WTC11 (cell line): ENCODE measurements around the gene SLC44A1. TPM values are rescaled to one million over a fixed set of nuclear protein-coding genes. Genes with fewer than 3 reads are reported as not detected.

Experiments
- ATF2 ChIP-seq: sonication (generic); formaldehyde crosslinking; IDR thresholded peaks from 2 replicates; pipeline ENCODE4 v1.8.1; 2022; ENCODE audit warnings: low read depth, missing genetic modification reagents, borderline replicate concordance
- CREB1 ChIP-seq: sonication (generic); formaldehyde crosslinking; IDR thresholded peaks from 2 replicates; pipeline ENCODE4 v1.8.0; 2023; ENCODE audit warnings: mild to moderate bottlenecking, missing genetic modification reagents
- ETV6 ChIP-seq: sonication (generic); formaldehyde crosslinking; IDR thresholded peaks from 2 replicates; pipeline ENCODE4 v1.8.1; 2022; ENCODE audit warnings: mild to moderate bottlenecking, missing genetic modification reagents
- FOXJ3 ChIP-seq: sonication (generic); formaldehyde crosslinking; IDR thresholded peaks from 2 replicates; pipeline ENCODE4 v1.9.0; 2021; ENCODE audit warnings: missing genetic modification reagents, mild to moderate bottlenecking, borderline replicate concordance
- FOXK1 ChIP-seq: sonication (generic); formaldehyde crosslinking; IDR thresholded peaks from 2 replicates; pipeline ENCODE4 v1.8.0; 2022; ENCODE audit warnings: mild to moderate bottlenecking, moderate library complexity, missing genetic modification reagents
- GABPB1 ChIP-seq: sonication (generic); formaldehyde crosslinking; IDR thresholded peaks from 2 replicates; pipeline ENCODE4 v1.8.1; 2023; ENCODE audit warnings: mild to moderate bottlenecking, missing genetic modification reagents
- GRHL2 ChIP-seq: fragments of 250-450 bp; sonication (Bioruptor Pico); IDR thresholded peaks from 2 replicates; pipeline ENCODE4 v1.8.0; 2022; ENCODE audit warnings: mild to moderate bottlenecking, moderate library complexity; ENCODE audit not compliant: insufficient replicate concordance, severe bottlenecking
- IRF2 ChIP-seq: sonication (generic); formaldehyde crosslinking; IDR thresholded peaks from 2 replicates; pipeline ENCODE4 v1.8.0; 2022; ENCODE audit warnings: low read depth, missing genetic modification reagents, borderline replicate concordance
- NR1H2 ChIP-seq: sonication (generic); formaldehyde crosslinking; IDR thresholded peaks from 2 replicates; pipeline ENCODE4 v1.9.0; 2021; ENCODE audit warnings: mild to moderate bottlenecking, moderate library complexity, missing genetic modification reagents
- PRDM15 ChIP-seq: sonication (generic); formaldehyde crosslinking; IDR thresholded peaks from 2 replicates; pipeline ENCODE4 v1.8.0; 2022; ENCODE audit warnings: missing genetic modification reagents
- RELA ChIP-seq: sonication (generic); formaldehyde crosslinking; IDR thresholded peaks from 2 replicates; pipeline ENCODE4 v1.8.1; 2022; ENCODE audit warnings: missing genetic modification reagents, mild to moderate bottlenecking, borderline replicate concordance
- SOX15 ChIP-seq: fragments of 250-450 bp; sonication (Bioruptor Pico); IDR thresholded peaks from 2 replicates; pipeline ENCODE4 v1.9.0; 2021; ENCODE audit warnings: mild to moderate bottlenecking
- TCF7 ChIP-seq: sonication (generic); formaldehyde crosslinking; IDR thresholded peaks from 2 replicates; pipeline ENCODE4 v1.8.0; 2022; ENCODE audit warnings: mild to moderate bottlenecking, low read depth, missing genetic modification reagents, moderate library complexity
- TEAD1 ChIP-seq: sonication (generic); formaldehyde crosslinking; IDR thresholded peaks from 2 replicates; pipeline ENCODE4 v1.8.0; 2022; ENCODE audit warnings: mild to moderate bottlenecking, missing genetic modification reagents
- TP53 ChIP-seq: sonication (generic); formaldehyde crosslinking; IDR thresholded peaks from 2 replicates; pipeline ENCODE4 v1.8.1; 2023; ENCODE audit warnings: mild to moderate bottlenecking, missing genetic modification reagents
- USF1 ChIP-seq: sonication (generic); formaldehyde crosslinking; IDR thresholded peaks from 2 replicates; pipeline ENCODE4 v1.8.0; 2022; ENCODE audit warnings: mild to moderate bottlenecking, missing genetic modification reagents
- USF2 ChIP-seq: sonication (generic); formaldehyde crosslinking; IDR thresholded peaks from 2 replicates; pipeline ENCODE4 v1.8.1; 2023; ENCODE audit warnings: mild to moderate bottlenecking, missing genetic modification reagents, moderate library complexity
- ZNF416 ChIP-seq: fragments of 250-450 bp; sonication (Bioruptor Pico); IDR thresholded peaks from 2 replicates; pipeline ENCODE4 v1.9.0; 2021; ENCODE audit warnings: mild to moderate bottlenecking, inconsistent platforms
- ZNF671 ChIP-seq: fragments of 250-450 bp; sonication (Bioruptor Pico); IDR thresholded peaks from 2 replicates; pipeline ENCODE4 v1.8.0; 2021; ENCODE audit warnings: mild to moderate bottlenecking
- total RNA-seq: library from RNA; stranded (reverse); gene quantifications from 3 replicates; pipeline ENCODE4 v1.2.3, GENCODE V29; 2021
- TF ChIP-seq, protein P1 (sequence below): sonication (generic); formaldehyde crosslinking; conservative IDR thresholded peaks from 2 replicates; pipeline ENCODE4 v1.8.1; 2023; ENCODE audit warnings: mild to moderate bottlenecking, low read depth, missing genetic modification reagents, moderate library complexity
- TF ChIP-seq, protein P2 (sequence below): sonication (generic); formaldehyde crosslinking; IDR thresholded peaks from 2 replicates; pipeline ENCODE4 v1.8.1; 2022; ENCODE audit warnings: mild to moderate bottlenecking, moderate library complexity, missing genetic modification reagents
- TF ChIP-seq, protein P3 (sequence below): sonication (generic); formaldehyde crosslinking; IDR thresholded peaks from 2 replicates; pipeline ENCODE4 v1.8.0; 2022; ENCODE audit warnings: mild to moderate bottlenecking, missing genetic modification reagents
- TF ChIP-seq, protein P4 (sequence below): fragments of 250-450 bp; sonication (Bioruptor Pico); IDR thresholded peaks from 2 replicates; pipeline ENCODE4 v1.9.0; 2021; ENCODE audit warnings: mild to moderate bottlenecking, borderline replicate concordance

SLC44A1 gene
- total RNA-seq, 1 experiment from 2014 or later, result 48.9 TPM

GRCh38 chr9:105244003-105244733 lies at the start of gene SLC44A1 (continued):
- TF ChIP-seq, protein P1, sequence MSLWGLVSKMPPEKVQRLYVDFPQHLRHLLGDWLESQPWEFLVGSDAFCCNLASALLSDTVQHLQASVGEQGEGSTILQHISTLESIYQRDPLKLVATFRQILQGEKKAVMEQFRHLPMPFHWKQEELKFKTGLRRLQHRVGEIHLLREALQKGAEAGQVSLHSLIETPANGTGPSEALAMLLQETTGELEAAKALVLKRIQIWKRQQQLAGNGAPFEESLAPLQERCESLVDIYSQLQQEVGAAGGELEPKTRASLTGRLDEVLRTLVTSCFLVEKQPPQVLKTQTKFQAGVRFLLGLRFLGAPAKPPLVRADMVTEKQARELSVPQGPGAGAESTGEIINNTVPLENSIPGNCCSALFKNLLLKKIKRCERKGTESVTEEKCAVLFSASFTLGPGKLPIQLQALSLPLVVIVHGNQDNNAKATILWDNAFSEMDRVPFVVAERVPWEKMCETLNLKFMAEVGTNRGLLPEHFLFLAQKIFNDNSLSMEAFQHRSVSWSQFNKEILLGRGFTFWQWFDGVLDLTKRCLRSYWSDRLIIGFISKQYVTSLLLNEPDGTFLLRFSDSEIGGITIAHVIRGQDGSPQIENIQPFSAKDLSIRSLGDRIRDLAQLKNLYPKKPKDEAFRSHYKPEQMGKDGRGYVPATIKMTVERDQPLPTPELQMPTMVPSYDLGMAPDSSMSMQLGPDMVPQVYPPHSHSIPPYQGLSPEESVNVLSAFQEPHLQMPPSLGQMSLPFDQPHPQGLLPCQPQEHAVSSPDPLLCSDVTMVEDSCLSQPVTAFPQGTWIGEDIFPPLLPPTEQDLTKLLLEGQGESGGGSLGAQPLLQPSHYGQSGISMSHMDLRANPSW (CRISPR knock-in tag), result no peak; the same call in 1 of the 2 replicates
- TF ChIP-seq TEAD1 (CRISPR knock-in tag), result peak; percentile 68
- TF ChIP-seq IRF2 (CRISPR knock-in tag), result no peak
- TF ChIP-seq PRDM15 (CRISPR knock-in tag), result no peak
- TF ChIP-seq RELA (CRISPR knock-in tag), result peak; percentile 44; the same call in 1 of the 2 replicates
- TF ChIP-seq TP53 (CRISPR knock-in tag), result peak; percentile 84; the same call in 1 of the 2 replicates
- no peak for TF ChIP-seq GRHL2 (CRISPR knock-in tag)
- TF ChIP-seq ZNF416 (CRISPR knock-in tag), result no peak
- TF ChIP-seq SOX15 (CRISPR knock-in tag), result no peak
- TF ChIP-seq CREB1, result 0 out of 2 replicates have a peak, but pooled peaks have one; percentile 61
- no peak; the same call in 1 of the 2 replicates for TF ChIP-seq USF1 (CRISPR knock-in tag)
- TF ChIP-seq, protein P2, sequence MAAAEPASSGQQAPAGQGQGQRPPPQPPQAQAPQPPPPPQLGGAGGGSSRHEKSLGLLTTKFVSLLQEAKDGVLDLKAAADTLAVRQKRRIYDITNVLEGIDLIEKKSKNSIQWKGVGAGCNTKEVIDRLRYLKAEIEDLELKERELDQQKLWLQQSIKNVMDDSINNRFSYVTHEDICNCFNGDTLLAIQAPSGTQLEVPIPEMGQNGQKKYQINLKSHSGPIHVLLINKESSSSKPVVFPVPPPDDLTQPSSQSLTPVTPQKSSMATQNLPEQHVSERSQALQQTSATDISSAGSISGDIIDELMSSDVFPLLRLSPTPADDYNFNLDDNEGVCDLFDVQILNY (CRISPR knock-in tag), result peak; percentile 87
- TF ChIP-seq TCF7 (CRISPR knock-in tag), result no peak
- TF ChIP-seq, protein P3, sequence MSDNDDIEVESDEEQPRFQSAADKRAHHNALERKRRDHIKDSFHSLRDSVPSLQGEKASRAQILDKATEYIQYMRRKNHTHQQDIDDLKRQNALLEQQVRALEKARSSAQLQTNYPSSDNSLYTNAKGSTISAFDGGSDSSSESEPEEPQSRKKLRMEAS (CRISPR knock-in tag), result peak; percentile 85
- TF ChIP-seq ZNF671 (CRISPR knock-in tag), result no peak
- peak; percentile 89 for TF ChIP-seq FOXK1 (CRISPR knock-in tag)
- no peak for TF ChIP-seq NR1H2 (CRISPR knock-in tag)
- TF ChIP-seq ATF2 (CRISPR knock-in tag), result no peak
- peak; percentile 18; the same call in 1 of the 2 replicates for TF ChIP-seq USF2 (CRISPR knock-in tag)
- TF ChIP-seq, protein P4, sequence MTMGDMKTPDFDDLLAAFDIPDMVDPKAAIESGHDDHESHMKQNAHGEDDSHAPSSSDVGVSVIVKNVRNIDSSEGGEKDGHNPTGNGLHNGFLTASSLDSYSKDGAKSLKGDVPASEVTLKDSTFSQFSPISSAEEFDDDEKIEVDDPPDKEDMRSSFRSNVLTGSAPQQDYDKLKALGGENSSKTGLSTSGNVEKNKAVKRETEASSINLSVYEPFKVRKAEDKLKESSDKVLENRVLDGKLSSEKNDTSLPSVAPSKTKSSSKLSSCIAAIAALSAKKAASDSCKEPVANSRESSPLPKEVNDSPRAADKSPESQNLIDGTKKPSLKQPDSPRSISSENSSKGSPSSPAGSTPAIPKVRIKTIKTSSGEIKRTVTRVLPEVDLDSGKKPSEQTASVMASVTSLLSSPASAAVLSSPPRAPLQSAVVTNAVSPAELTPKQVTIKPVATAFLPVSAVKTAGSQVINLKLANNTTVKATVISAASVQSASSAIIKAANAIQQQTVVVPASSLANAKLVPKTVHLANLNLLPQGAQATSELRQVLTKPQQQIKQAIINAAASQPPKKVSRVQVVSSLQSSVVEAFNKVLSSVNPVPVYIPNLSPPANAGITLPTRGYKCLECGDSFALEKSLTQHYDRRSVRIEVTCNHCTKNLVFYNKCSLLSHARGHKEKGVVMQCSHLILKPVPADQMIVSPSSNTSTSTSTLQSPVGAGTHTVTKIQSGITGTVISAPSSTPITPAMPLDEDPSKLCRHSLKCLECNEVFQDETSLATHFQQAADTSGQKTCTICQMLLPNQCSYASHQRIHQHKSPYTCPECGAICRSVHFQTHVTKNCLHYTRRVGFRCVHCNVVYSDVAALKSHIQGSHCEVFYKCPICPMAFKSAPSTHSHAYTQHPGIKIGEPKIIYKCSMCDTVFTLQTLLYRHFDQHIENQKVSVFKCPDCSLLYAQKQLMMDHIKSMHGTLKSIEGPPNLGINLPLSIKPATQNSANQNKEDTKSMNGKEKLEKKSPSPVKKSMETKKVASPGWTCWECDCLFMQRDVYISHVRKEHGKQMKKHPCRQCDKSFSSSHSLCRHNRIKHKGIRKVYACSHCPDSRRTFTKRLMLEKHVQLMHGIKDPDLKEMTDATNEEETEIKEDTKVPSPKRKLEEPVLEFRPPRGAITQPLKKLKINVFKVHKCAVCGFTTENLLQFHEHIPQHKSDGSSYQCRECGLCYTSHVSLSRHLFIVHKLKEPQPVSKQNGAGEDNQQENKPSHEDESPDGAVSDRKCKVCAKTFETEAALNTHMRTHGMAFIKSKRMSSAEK, result no peak
- TF ChIP-seq ETV6, result peak; percentile 90; the same call in 1 of the 2 replicates
- peak; percentile 94 for TF ChIP-seq GABPB1 (CRISPR knock-in tag)
- TF ChIP-seq FOXJ3 (CRISPR knock-in tag), result no peak
